ENCODE measurements around the gene MOG.
A peak's percentile ranks its signal among the peaks of the same experiment; 100 is the strongest.

Gene MOG

DNA sequence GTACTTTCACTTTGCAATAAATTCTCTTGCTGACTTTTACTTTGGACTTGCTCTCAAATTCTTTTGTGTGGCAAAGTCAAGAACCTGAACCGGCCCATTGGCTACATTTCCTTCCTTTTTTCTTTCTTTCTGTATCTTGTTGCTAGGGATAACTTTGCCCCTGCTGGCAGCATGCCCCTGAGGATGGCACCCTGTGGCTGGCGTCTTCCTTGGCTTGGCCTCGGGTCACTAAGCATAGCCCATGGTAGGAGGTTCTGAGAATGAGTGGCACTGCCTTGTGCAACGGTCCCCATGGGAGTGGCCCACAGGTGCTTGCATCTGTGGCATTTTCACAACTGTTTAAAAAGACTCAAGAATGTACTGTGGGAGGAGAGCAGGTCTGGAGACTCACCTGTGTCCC, 52.3 kb downstream of the MOG start:
- peak overlapping the region; percentile 22; the same call in 1 of the 2 replicates for H3K4me3 ChIP-seq (ENCODE audit: low read length)
- TF ChIP-seq ZNF274 (IDR thresholded peaks at IDR 0.05; ENCODE audit: low read depth, low read length): no peak

DNA sequence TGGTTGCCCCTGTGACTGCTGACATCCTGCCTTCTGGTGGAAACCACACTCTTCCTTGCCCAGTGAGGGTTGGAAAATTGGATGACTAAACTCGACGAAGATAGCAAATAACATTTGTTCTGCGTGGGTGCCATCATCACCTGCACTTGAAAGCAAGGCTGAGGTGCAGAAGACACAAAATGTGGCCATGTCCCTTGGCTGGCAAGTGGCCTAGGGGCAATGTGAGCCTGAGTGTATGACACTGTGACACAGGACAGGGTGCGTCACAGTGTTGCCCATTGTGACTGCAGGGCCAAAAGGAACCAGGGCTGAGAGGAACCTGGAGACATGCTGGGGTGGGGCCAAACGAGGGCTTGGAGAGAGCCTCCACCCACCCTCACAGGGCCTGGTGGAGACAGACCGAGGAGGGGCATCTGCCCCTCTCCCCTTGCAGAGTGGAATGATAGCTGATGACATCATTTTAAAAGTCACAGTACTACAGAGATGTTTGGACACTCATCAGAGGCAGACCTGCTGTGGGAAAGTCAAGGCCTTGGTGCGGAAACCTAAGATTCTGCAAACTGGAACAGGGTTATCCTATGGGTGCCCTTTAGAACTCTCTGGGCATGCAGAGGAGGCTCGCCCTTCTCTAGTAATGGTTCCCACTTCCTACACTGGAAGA, 53.5 kb downstream of the MOG start:
- H3K4me3 ChIP-seq (ENCODE audit: low read length): no peak overlapping the region
- TF ChIP-seq ZNF274 (IDR thresholded peaks at IDR 0.05; ENCODE audit: low read depth, low read length): no peak

DNA sequence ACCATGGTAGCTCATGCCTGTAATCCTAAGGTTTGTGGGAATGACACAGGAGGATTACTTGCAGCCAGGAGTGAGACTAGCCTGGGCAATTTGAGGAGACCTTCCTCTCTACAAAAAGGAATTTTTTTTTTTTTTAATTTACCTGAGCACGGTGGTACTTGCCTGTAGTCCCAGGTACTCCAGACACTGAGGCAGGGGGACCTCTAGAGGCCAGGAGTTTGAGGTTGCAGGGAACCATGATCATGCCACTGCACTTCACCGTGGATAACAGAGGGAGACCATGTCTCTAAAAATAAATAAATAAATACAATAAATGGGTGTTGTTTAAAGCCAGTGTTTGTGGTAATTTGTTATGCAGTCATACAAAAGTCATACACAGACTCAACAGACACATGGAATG, 64.0 kb downstream of the MOG start:
- no peak for TF ChIP-seq ZNF274 (IDR thresholded peaks at IDR 0.05; ENCODE audit: low read depth, low read length)
- no peak overlapping the region for H3K4me3 ChIP-seq (ENCODE audit: low read length)
